Transverse colon (tissue), 4 donors: ENCODE data around the gene SNRNP70.

Experiments used
- EP300 ChIP-seq: sonication (generic); formaldehyde crosslinking; IDR thresholded peaks from one replicate; pipeline ENCODE4 v1.6.1; 2017; ENCODE audit warnings: antibody characterized with exemption, low read depth
- POLR2A ChIP-seq: fragments of 450-650 bp; IDR thresholded peaks from one replicate; pipeline ENCODE4 v1.6.1; 2016; ENCODE audit warnings: antibody characterized with exemption, mild to moderate bottlenecking, moderate library complexity
- POLR2AphosphoS5 ChIP-seq, 3 donors: sonication (generic); formaldehyde crosslinking; IDR thresholded peaks; one replicate each; pipeline ENCODE4 v1.6.1; 2016; ENCODE audit warnings: antibody characterized with exemption in 3 of 3
- TF ChIP-seq, protein P1 (sequence below), 5 experiments: fragments of 200-600 bp in 3 of 5; fragments of 450-650 bp in 2 of 5; sonication (generic) in 3 of 5; IDR thresholded peaks; 1 replicate in 2 of 5; 2 replicates in 3 of 5; pipeline ENCODE4 v1.5.1; 2016 to 2017; ENCODE audit warnings: antibody characterized with exemption in 5 of 5, inconsistent platforms in 3 of 5, mild to moderate bottlenecking in 2 of 5, moderate library complexity in 1 of 5

DNA sequence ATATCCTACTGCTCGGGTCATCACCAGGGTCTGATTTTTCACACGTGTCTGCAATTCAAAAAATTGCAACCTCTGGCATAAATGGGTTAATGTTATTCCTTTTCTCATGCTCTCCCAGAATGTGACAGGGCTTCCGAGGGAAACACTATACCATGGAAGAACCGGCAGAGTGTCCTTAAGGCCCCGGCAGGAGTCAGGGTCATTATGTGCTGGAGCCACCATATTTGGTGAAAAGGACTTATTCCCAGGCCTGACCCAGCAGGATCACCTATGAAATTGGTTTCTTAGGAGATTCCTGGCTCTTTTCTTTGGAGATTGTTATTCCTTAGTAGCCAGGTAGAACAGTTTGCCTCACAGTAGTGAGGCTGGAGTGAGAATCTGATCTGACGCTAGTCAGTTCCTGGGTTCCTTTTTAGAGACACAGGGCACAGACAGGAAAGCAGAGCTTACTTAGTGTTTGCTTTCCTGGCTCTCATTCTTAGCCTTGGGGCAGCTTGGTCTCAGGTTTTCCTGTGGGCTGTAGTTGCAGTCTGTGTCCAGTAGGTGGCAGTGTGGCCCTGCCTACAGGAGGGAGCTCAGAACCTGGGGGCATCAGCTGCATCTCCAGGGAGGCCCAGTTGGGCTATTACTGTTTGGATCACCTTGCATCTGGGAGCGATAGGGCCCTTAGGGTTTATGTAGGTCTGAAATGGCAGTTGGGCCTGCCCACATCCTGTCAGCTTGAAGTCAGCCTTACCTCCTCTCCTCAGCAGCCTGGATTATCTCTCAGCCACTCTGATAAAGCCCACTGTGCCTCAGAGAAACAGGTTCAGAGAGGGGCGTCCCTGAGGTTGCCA, 12.4 kb downstream of the SNRNP70 start:
- TF ChIP-seq, protein P1, sequence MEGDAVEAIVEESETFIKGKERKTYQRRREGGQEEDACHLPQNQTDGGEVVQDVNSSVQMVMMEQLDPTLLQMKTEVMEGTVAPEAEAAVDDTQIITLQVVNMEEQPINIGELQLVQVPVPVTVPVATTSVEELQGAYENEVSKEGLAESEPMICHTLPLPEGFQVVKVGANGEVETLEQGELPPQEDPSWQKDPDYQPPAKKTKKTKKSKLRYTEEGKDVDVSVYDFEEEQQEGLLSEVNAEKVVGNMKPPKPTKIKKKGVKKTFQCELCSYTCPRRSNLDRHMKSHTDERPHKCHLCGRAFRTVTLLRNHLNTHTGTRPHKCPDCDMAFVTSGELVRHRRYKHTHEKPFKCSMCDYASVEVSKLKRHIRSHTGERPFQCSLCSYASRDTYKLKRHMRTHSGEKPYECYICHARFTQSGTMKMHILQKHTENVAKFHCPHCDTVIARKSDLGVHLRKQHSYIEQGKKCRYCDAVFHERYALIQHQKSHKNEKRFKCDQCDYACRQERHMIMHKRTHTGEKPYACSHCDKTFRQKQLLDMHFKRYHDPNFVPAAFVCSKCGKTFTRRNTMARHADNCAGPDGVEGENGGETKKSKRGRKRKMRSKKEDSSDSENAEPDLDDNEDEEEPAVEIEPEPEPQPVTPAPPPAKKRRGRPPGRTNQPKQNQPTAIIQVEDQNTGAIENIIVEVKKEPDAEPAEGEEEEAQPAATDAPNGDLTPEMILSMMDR (IDR thresholded peaks at IDR 0.05) = peak; percentile 96 to 100 (median 99)
- TF ChIP-seq POLR2A (no peak), POLR2AphosphoS5 (IDR thresholded peaks at IDR 0.05) (peak in 1 of 3 donors; percentile 9), EP300 (no peak)
